SIG-M5 (cell line): ENCODE data around the gene STK17A.
"Not testable (repeated sequence)": the region's sequence is repeated elsewhere in the genome, so short reads cannot be mapped to it uniquely, and the experiment has no call there.

ENCODE experiments used
- DNase-seq: peaks from one replicate; lab custom pipeline; 2025; lab: John Stamatoyannopoulos, UW

Gene STK17A

GRCh38 chr7:43569424-43569823 is 13.5 kb upstream of the STK17A start:
- DNase-seq = no peak

- no peak for DNase-seq
These were observed 12.1 kb upstream of the STK17A start for GRCh38 chr7:43570688-43571365.

DNA sequence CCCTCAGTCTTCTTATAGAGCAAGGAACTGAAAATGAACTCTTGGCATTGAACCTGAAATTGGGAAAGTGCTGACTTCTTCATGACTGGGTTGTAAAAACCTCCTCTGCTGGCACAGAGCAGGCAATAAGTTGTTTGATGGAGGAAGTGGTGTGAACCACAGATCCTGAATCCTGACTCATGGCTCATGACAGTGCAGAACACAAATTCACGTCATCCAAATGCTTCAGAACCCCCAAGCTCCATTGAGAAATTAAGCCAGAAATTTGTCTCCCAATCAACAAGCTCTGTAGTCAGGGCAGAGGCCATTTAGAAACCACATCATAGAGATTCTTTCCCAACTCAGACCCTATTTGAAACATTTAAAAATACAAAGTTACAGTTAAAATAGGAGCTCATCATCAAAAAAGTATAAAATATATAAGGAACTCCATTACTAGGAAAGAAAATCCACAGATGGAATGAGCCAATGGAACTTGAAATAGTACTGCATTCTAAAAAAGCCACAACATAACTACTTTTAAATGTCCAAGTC is 10.3 kb upstream of the STK17A start:
- DNase-seq = peak; percentile 92

DNA sequence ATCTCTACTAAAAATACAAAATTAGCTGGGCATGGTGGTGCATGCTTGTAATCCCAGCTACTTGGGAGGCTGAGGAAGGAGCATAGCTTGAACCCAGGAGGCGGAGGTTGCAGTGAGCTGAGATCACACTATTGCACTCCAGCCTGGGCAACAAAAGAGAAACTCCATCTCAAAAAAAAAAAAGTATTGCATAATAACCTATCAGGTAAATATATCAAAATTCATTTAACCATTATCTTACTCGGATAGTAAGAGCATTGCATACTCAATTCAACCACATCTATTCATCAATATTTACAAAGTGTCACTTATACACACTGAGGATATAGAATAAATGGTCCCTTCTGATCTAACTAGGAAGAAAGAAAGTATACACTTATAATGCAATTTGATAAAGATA is 9.1 kb upstream of the STK17A start:
- DNase-seq = not testable (repeated sequence)

DNA sequence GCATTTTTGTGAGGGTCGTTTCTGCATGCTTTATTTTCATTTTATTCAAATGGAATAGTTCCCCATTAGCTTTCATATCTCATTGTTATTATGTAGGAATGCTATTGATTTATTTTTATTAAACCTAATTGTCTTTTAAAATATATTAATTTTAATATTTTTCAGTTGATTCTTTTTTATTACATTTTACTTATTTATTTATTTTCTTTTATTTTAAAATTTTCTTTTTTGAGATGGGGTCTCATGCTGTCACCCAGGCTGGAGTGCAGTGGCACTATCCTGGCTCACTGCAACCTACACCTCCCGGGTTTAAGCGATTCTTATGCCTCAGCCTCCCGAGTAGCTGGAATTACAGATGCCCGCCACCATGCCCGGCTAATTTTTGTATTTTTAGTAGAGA is 7.4 kb upstream of the STK17A start:
- no peak for DNase-seq

DNA sequence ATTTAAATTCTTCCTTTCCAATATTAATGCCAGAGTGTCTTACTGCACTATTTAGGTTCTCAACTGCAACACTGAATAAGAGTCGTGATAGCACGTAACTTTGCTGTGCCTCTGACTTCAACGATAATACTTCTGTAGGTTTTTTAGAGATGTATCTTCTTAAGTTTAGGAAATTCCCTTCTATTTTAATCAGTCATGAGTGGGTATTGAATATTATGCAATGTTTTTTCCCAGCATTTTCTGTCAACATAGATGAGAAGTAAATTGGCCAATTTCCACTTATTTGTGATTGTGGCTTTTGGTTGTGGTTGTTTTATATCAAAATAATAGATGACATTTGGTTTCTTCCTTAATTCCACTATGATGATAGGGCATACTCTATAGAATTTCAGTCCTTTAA is 6.7 kb upstream of the STK17A start:
- DNase-seq = no peak

- DNase-seq = no peak
These were observed 5.4 kb upstream of the STK17A start for GRCh38 chr7:43577485-43577951.

GRCh38 chr7:43583424-43584194 is 701 bp downstream of the STK17A start:
- DNase-seq = no peak

DNA sequence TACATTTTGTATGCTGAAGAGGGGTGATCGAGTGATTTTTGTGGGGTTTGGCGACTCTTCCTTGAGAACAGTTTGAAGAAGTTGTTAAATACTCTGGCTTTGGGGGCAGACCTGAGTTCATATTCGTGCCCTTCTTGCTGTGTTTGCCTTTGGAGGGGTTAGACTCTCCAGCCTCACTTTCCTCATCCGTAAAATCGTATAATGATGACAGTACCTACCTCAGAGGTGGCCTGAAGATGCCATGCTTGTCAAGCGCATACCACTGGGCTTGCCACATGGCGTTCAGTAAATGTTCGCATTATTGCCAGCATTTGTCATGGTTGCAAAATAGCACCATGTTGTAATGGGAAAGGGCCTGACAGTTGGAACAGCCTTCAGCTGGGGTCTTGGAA is 1.3 kb downstream of the STK17A start:
- peak; percentile 42 for DNase-seq

- not testable (repeated sequence) for DNase-seq
These were observed 1.8 kb downstream of the STK17A start for GRCh38 chr7:43584733-43585132.

GRCh38 chr7:43585562-43585961 is 2.7 kb downstream of the STK17A start:
- peak; percentile 33 for DNase-seq

DNA sequence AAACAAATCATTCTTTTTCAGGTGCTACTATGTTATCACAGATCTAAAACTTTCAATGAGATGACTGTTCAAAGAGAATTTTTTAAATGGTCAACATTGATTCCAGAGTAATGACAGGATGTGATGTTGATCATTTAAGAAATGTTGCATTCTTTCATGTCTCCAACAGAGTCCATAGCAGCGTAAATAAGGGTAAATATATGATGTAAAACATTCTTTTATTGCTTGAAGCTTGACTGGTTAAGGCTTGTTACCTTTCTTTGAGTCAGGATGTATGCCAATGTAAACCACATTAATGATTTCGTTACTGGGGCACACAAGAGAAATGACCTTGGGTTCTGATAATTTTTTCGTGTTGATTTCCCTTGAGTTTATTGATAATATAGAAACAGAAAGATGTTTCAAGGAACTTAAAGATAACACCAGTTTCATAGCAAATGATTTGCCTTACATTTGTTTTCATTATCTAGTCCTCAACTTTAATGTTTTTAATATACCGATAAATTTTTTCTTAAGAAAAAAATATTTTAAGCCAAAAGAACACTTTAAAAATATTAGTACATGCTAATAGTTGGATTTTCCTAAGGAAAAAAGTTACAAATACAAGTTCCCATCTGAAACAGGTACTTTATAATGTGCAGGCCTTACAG is 3.5 kb downstream of the STK17A start:
- no peak for DNase-seq

GRCh38 chr7:43588477-43589132 is 5.7 kb downstream of the STK17A start:
- no peak for DNase-seq

- DNase-seq = no peak
These were observed 6.2 kb downstream of the STK17A start for GRCh38 chr7:43589133-43589478.

- no peak for DNase-seq
These were observed 6.8 kb downstream of the STK17A start for GRCh38 chr7:43589728-43590127.

GRCh38 chr7:43590862-43591557 is 8.1 kb downstream of the STK17A start:
- no peak for DNase-seq

- DNase-seq = no peak
These were observed 8.8 kb downstream of the STK17A start for GRCh38 chr7:43591558-43592180.

GRCh38 chr7:43592326-43592725 is 9.4 kb downstream of the STK17A start:
- no peak for DNase-seq

DNA sequence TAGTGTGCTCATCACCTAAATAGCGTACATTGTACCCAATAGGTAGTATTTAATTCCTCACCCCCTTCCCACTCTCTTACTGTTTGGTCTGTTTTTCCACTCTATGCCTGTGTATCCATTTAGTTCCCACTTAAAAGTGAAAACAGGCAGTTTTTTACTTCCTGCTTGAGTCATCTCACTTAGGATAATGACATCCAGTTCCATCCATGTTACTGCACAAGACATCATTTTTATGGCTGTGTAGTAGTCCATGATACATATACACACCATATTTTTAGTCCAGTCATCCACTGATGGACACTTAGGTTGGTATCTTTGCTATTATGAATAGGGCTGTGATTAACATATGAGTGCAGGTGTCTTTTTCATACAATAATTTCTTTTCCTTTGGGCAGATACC is 10.1 kb downstream of the STK17A start:
- no peak for DNase-seq

DNA sequence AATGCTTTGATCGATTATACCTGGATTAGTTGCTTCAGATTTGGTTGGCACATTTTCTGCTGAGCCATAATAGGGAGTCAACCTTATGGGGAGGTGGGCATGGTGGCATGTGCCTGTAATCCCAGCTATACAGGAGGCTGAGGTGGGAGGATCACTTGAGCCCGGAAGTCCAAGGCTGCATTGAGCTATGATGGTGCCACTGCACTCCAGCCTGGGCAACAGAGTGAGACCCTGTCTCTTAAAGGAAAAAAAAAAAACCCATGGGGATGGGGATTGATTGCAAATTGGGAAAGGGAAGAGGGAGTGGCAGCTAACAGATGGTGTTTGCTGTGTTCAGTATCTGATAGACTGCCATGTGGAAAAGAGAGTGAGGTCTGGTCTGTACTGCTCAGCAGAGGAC is 11.1 kb downstream of the STK17A start:
- DNase-seq = no peak

DNA sequence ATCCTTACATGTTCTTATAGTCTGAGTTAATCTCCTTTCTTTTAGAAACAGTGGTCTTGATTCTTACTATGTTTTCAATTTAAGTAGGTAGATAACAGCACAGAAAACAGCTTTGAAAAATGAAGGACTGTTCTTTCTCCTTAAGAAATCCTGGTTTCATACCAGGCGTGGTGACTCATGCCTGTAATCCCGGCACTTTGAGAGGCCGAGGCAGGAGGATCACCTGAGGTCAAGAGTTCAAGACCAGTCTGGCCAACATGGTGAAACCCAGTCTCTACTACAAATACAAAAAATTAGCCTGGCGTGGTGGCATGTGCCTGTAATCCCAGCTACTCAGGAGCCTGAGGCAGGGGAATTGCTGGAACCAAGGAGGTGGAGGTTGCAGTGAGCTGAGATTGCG is 13.5 kb downstream of the STK17A start:
- not testable (repeated sequence) for DNase-seq
